HG03520 (cell line): Measurements from ENCODE around the gene ATP11A.

Source experiments
- ATAC-seq: cut with Tn5 transposase; IDR thresholded peaks from one replicate; pipeline ENCODE4 v1.9.1; 2021; ENCODE audit warnings: mild to moderate bottlenecking, moderate library complexity; ENCODE audit not compliant: unreplicated experiment

ATP11A gene

DNA sequence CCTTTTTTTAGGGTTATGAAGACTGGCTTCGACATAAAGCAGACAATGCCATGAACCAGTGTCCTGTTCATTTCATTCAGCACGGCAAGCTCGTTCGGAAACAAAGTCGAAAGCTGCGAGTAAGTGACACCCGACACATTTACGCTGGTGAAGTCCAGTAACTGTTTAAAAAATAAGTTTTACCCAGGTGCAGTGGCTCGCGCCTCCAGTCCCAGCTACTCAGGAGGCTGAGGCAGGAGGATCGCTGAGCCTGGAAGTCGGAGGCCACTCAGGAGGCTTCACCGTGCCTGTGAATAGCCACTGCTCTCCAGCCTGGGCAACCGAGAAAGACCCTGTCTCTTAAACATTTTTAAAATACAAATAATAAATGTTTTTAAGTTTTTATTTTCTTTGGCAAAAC lies 120.8 kb downstream of the ATP11A start:
- no peak for ATAC-seq

DNA sequence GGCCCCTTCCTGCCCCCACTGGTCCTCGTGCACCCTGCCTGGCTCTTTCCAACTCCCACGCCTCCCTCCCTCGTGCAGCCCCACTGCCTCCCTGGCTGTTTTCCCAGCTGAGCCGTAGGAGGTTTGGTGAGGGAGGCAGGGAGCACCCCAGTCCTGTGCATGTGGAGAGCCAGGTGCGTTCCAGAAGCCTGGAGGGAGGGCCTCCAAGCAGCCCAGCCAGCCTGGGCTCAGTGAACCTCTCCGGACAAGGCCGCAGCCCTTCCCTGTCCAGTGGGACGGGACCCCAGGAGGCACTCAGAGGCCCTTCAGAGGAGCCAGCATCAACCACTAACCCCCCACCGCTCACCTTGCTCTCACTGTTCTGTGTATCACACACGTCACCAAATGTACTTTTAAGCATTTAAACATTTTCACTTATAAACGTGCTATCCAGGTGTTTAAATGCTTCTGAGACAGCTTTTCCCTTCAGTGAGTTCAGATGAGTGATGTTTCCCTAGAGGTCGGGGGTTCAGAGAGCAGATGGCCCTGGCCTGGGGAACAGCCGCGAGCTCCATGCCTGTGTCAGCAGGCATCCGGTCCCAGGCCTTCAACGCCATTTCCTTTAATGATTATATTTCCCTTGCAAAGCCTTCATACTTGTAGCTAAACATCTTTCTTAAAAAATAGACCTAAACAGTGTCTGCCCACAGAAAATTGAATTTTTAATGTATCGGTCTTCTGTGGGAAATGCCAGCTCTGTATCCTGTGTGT lies 122.6 kb downstream of the ATP11A start:
- ATAC-seq, result no peak

DNA sequence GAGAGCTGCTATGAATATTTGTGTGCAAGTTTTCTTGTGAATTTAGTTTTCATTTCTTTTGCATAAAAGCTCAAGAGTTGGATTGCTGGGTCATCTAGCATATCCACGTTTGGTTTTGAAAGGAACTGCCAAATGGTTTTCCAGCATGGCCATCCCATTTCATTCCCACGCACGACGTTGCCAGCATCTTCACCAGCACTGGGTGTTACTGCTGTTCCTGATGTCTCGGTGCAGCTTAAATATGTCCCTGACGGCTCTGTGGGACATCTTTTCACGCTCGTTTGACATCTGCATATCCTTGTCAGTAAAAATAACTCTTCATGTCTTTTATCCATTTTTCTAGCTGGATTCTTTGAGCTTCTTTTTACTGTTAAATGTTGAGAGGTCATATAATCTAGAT lies 123.7 kb downstream of the ATP11A start:
- ATAC-seq, result no peak

DNA sequence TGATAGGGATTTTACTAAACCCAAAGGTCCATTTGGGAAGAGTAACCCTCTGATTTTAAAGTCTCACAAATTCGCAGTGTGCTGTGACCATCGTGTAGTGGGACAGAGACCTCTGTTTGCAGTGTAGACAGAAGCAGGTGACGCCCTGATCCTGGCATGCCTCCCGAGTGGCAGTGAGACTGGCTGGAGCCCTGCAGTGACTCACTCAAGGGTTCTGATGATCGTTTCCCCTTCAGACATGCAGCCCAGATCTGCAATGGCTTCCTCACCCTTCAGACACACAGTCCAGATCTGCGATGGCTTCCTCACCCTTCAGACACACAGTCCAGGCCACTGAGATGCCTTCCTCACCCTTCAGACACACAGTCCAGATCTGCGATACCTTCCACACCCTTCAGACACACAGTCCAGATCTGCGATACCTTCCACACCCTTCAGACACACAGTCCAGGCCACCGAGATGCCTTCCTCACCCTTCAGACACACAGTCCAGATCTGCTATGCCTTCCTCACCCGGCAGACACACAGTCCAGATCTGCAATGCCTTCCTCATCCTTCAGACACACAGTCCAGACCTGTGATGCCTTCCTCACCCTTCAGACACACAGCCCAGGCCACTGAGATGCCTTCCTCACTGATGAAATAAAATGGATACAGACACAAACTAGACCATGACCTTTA lies 125.2 kb downstream of the ATP11A start:
- ATAC-seq, result no peak

DNA sequence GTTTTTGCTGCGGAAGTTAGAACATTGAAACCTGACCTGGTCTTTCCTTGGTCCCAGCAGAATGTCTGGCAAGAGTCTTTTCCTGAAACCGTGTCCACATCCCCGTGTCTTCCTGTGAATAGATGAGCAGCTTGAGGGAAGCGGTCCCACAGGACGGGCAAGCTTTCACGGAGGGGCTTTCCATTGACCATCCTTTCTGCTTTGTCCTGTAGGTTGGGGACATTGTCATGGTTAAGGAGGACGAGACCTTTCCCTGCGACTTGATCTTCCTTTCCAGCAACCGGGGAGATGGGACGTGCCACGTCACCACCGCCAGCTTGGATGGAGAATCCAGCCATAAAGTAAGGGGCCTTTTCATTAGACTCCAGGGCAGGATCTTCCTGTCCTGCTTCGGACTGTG lies 126.0 kb downstream of the ATP11A start:
- ATAC-seq, result no peak

DNA sequence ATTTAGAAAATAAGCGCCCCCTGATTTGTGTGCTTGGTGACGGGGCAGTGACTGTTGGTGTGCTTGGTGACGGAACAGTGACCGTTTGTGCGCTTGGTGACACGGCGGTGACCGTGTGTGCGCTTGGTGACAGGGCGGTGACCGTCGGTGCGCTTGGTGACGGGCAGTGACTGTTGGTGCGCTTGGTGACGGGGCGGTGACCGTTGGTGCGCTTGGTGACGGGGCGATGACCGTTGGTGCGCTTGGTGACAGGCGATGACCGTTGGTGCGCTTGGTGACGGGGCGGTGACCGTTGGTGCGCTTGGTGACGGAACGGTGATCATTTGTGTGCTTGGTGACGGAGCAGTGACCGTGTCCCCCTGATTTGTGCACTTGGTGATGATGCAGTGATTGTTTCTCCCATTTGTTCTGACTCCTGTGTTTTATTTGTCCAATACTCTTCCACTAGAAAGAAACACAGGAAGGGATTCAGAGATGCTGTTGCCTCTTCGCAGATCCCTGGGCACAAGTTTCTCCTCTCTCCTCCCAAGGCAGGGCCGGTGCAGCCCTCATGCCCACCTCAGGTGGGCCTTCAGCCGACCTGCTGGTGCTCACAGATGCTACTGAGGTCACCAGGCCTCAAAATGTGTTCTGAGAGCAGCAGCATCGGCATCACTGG lies 128.3 kb downstream of the ATP11A start:
- no peak for ATAC-seq

- ATAC-seq, result no peak
These were observed 128.8 kb downstream of the ATP11A start for GRCh38 chr13:112818698-112819045.

DNA sequence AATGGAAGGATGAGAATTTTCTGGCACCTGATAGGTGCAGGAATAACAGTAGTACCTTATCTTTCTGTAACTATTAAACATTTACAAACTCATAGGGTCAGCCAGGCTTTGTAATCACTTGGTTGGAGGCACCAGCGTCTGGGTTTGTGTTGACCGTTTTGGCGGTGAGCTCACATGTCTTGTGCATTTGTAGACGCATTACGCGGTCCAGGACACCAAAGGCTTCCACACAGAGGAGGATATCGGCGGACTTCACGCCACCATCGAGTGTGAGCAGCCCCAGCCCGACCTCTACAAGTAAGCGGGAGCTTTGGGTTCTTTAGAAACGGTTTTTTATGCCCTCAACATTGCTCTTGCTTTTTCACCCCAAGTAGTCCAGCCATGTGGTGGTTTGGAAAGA lies 129.3 kb downstream of the ATP11A start:
- ATAC-seq, result no peak

DNA sequence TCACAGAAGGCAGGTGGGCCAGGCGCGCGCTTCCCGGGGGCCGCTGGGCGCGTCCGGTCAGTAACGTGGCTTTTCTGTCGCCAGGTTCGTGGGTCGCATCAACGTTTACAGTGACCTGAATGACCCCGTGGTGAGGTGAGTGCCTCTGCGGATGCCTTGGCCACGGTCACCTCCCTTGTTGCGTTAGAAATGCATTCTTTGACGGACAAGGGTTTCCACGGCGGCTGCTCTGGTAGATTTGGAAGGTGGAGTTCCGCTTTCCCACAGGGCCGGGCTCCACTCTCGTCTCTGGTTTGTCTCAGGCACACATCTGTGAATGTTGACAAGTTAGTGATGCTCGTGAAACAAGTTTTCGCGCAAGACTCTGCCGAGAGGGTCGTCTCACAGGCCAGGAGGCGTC lies 130.0 kb downstream of the ATP11A start:
- ATAC-seq, result no peak

DNA sequence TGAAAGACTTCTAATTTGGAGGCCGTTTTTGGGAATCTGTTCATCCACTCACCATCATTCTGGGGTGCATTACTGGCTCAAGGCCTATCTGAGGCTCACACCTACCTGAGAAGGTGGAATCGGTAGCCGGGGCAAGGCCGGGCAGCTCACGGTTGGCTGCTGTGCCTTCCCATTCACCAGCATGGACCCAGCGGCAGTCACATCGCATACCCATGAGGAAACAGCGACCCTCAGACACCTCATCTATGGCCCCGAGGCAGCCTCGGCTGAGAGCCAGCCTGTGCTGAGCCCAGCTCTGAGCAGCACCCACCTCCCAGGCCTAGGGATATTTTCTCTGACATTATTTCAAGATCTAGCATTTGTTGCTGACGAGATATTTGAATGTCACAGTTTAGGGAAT lies 130.5 kb downstream of the ATP11A start:
- no peak for ATAC-seq

- ATAC-seq, result no peak
These were observed 131.7 kb downstream of the ATP11A start for GRCh38 chr13:112821340-112822055.

DNA sequence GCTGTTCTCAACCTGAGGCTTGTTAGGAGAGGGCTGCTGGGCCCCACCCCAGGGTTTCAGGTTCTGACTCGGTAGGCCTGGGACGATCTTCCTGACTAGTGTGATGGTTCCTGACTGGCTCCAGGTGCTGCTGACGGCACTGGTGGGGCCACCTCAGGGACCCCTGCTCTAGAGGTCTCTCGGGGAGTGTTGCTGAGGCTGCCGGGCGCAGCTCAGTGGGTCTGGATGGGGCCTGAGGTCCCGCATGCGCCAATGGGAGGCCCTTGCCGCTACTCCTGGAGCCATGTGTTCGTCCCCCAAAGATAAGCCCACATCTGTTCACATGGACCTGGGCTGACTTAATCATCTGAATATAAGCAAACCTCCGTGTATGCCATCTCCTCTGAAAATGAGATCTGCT lies 133.0 kb downstream of the ATP11A start:
- ATAC-seq, result no peak

- no peak for ATAC-seq
These were observed 134.6 kb downstream of the ATP11A start for GRCh38 chr13:112824429-112824828.

GRCh38 chr13:112825071-112825470 lies 135.2 kb downstream of the ATP11A start:
- no peak for ATAC-seq

GRCh38 chr13:112825875-112826274 lies 136.0 kb downstream of the ATP11A start:
- no peak for ATAC-seq

DNA sequence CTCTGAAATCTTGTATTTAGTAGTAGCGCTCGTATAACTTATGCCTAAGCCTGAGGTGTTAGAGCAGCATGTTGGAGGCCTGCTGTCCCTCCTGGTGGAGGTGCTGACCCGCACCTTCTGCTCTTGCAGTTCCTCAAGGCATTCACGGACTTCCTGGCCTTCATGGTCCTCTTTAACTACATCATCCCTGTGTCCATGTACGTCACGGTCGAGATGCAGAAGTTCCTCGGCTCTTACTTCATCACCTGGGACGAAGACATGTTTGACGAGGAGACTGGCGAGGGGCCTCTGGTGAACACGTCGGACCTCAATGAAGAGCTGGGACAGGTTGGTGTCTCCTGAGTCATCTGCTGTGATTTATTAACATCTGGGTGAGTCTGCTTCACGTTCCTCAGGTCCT lies 136.7 kb downstream of the ATP11A start:
- no peak for ATAC-seq

GRCh38 chr13:112828082-112828699 lies 138.4 kb downstream of the ATP11A start:
- peak; percentile 71 for ATAC-seq

GRCh38 chr13:112828756-112829155 lies 138.9 kb downstream of the ATP11A start:
- ATAC-seq, result no peak

- ATAC-seq, result no peak
These were observed 141.4 kb downstream of the ATP11A start for GRCh38 chr13:112831196-112831595.

DNA sequence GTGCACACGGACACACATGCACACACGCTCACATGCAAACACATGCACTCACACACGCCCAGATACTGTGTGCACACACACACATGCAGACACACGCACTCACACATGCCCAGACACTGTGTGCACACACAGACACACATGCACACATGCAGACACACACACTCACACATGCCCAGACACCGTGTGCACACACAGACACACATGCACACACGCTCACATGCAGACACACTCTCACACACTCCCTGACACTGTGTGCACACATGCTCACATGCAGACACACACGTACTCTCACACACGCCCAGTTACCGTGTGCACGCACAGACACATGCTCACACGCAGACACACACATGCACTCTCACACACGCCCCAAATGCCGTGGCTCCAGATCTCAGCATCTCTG lies 142.0 kb downstream of the ATP11A start:
- ATAC-seq, result no peak

GRCh38 chr13:112832811-112833210 lies 143.0 kb downstream of the ATP11A start:
- no peak for ATAC-seq
